Suprapubic skin (tissue), 4 donors: ENCODE data around the gene BRWD1. TPM values are rescaled to one million over a fixed set of nuclear protein-coding genes. Genes with fewer than 3 reads are reported as not detected.

Experiments used
- DNase-seq, 2 donors: peaks; one replicate each; pipeline ENCODE4 v3.0.0-alpha.2; 2019; ENCODE audit warnings: low spot score in 2 of 2
- H3K27ac ChIP-seq: fragments of 200-600 bp; sonication (generic); one replicate; pipeline ENCODE4 v1.5.1; 2019
- H3K27me3 ChIP-seq: fragments of 200-600 bp; sonication (generic); one replicate; pipeline ENCODE4 v1.5.1; 2019
- H3K36me3 ChIP-seq: fragments of 200-600 bp; sonication (generic); one replicate; pipeline ENCODE4 v1.5.1; 2019
- H3K4me1 ChIP-seq: fragments of 200-600 bp; sonication (generic); one replicate; pipeline ENCODE4 v1.5.1; 2019
- H3K4me3 ChIP-seq: fragments of 200-600 bp; sonication (generic); one replicate; pipeline ENCODE4 v1.5.1; 2019; ENCODE audit warnings: mild to moderate bottlenecking
- H3K9me3 ChIP-seq: fragments of 200-600 bp; sonication (generic); one replicate; pipeline ENCODE4 v1.5.1; 2019
- CTCF ChIP-seq, 2 donors: fragments of 200-600 bp in 1 of 2; fragments of 450-650 bp in 1 of 2; sonication (generic) in 1 of 2; IDR thresholded peaks; one replicate each; pipeline ENCODE4 v1.5.1; 2016 to 2019; ENCODE audit warnings: antibody characterized with exemption in 2 of 2, mild to moderate bottlenecking in 1 of 2, moderate library complexity in 1 of 2
- EP300 ChIP-seq: sonication (generic); formaldehyde crosslinking; IDR thresholded peaks from one replicate; pipeline ENCODE4 v1.6.1; 2017; ENCODE audit warnings: antibody characterized with exemption
- POLR2A ChIP-seq, 2 donors: fragments of 450-650 bp; IDR thresholded peaks; one replicate each; pipeline ENCODE4 v1.6.1; 2017; ENCODE audit warnings: antibody characterized with exemption in 2 of 2, mild to moderate bottlenecking in 2 of 2, moderate library complexity in 2 of 2
- POLR2AphosphoS5 ChIP-seq, 3 donors: sonication (generic); formaldehyde crosslinking; IDR thresholded peaks; one replicate each; pipeline ENCODE4 v1.6.1; 2017; ENCODE audit warnings: antibody characterized with exemption in 3 of 3
- WGBS: methylation state at CpG from one replicate; pipeline ENCODE4 v1.1.5; 2018; 5-methylcytosine and 5-hydroxymethylcytosine counted together
- total RNA-seq, 4 donors: library from RNA; depleted of rRNA; stranded (reverse); fragments of >200 nt; gene quantifications; one replicate each; pipeline ENCODE4 v1.1.0, GENCODE V29; 2016

Gene BRWD1
- total RNA-seq, 4 donors from 2014 or later: 45.7 to 143 (median 63.1) TPM

GRCh38 chr21:39325458-39325857 lies 12.0 kb upstream of the BRWD1 start:
- no peaks in the 10 kb centered on the region for H3K9me3 ChIP-seq

GRCh38 chr21:39321424-39321823 lies 8.0 kb upstream of the BRWD1 start:
- no peak for TF ChIP-seq POLR2AphosphoS5 (IDR thresholded peaks at IDR 0.05)
- no peak for TF ChIP-seq EP300
- no peak for TF ChIP-seq POLR2A (IDR thresholded peaks at IDR 0.05)
- TF ChIP-seq CTCF (IDR thresholded peaks at IDR 0.05): no peak
- H3K36me3 ChIP-seq: no peaks in the 10 kb centered on the region
- H3K9me3 ChIP-seq: no peaks in the 10 kb centered on the region
- DNase-seq: no peak
- H3K27ac ChIP-seq: no peak overlapping the region
- H3K4me3 ChIP-seq: no peak overlapping the region
- peaks cover 13% of the 10 kb centered on the region for H3K4me1 ChIP-seq
- H3K27me3 ChIP-seq: no peaks in the 10 kb centered on the region
- 77% methylated on average over 6 of the region's 6 CpGs for WGBS

More at GRCh38 chr21:39325458-39325857, 12.0 kb upstream of the BRWD1 start:
- Histone ChIP-seq H3K4me1 (no peaks in the 10 kb centered on the region), H3K27me3 (no peaks in the 10 kb centered on the region), H3K4me3 (no peak overlapping the region), H3K36me3 (no peaks in the 10 kb centered on the region), H3K27ac (no peak overlapping the region)
- TF ChIP-seq CTCF (IDR thresholded peaks at IDR 0.05) (no peak), POLR2AphosphoS5 (IDR thresholded peaks at IDR 0.05) (no peak), POLR2A (IDR thresholded peaks at IDR 0.05) (no peak), EP300 (no peak)
- WGBS: 96% methylated on average over 4 of the region's 4 CpGs
- no peak for DNase-seq

- WGBS: 71% methylated on average over 3 of the region's 3 CpGs
- H3K4me1 ChIP-seq: peaks cover 16% of the 10 kb centered on the region
- no peak for TF ChIP-seq EP300
- no peak for TF ChIP-seq POLR2AphosphoS5 (IDR thresholded peaks at IDR 0.05)
- no peak for TF ChIP-seq CTCF (IDR thresholded peaks at IDR 0.05)
- no peak for TF ChIP-seq POLR2A (IDR thresholded peaks at IDR 0.05)
- peak overlapping the region; percentile 37 for H3K27ac ChIP-seq
- H3K4me3 ChIP-seq: no peak overlapping the region
- DNase-seq: no peak
- no peaks in the 10 kb centered on the region for H3K36me3 ChIP-seq
- H3K9me3 ChIP-seq: no peaks in the 10 kb centered on the region
- no peaks in the 10 kb centered on the region for H3K27me3 ChIP-seq
Observed at GRCh38 chr21:39319814-39320332, 6.4 kb upstream of the BRWD1 start.

- H3K27ac ChIP-seq: peak overlapping the region; percentile 37
- no peaks in the 10 kb centered on the region for H3K9me3 ChIP-seq
- H3K36me3 ChIP-seq: no peaks in the 10 kb centered on the region
- no peaks in the 10 kb centered on the region for H3K27me3 ChIP-seq
- H3K4me1 ChIP-seq: peaks cover 22% of the 10 kb centered on the region
- WGBS: 50% methylated on average over 6 of the region's 6 CpGs
- TF ChIP-seq POLR2AphosphoS5 (IDR thresholded peaks at IDR 0.05) (no peak), EP300 (no peak), POLR2A (IDR thresholded peaks at IDR 0.05) (no peak), CTCF (IDR thresholded peaks at IDR 0.05) (no peak)
- no peak overlapping the region for H3K4me3 ChIP-seq
- no peak for DNase-seq
Observed at GRCh38 chr21:39319251-39319756, 5.9 kb upstream of the BRWD1 start.

GRCh38 chr21:39318091-39318959 lies 4.9 kb upstream of the BRWD1 start:
- WGBS: 85% methylated on average over 8 of the region's 8 CpGs
- no peak overlapping the region for H3K27ac ChIP-seq
- TF ChIP-seq EP300: no peak
- no peak for TF ChIP-seq POLR2AphosphoS5 (IDR thresholded peaks at IDR 0.05)
- TF ChIP-seq POLR2A (IDR thresholded peaks at IDR 0.05): no peak
- TF ChIP-seq CTCF (IDR thresholded peaks at IDR 0.05): no peak
- no peak overlapping the region for H3K4me3 ChIP-seq
- DNase-seq: no peak
- no peaks in the 10 kb centered on the region for H3K27me3 ChIP-seq
- peaks cover 22% of the 10 kb centered on the region for H3K4me1 ChIP-seq
- no peaks in the 10 kb centered on the region for H3K36me3 ChIP-seq
- no peaks in the 10 kb centered on the region for H3K9me3 ChIP-seq
